Ishikawa (cell line): Measurements from ENCODE around the gene FAM222A.

ENCODE experiments used
- CEBPB ChIP-seq: IDR thresholded peaks from 2 replicates; pipeline ENCODE4 v1.6.1; 2012
- CREB1 ChIP-seq: IDR thresholded peaks from 2 replicates; pipeline ENCODE4 v1.6.1; 2012; ENCODE audit warnings: low read depth
- EGR1 ChIP-seq: IDR thresholded peaks from 2 replicates; pipeline ENCODE4 v1.6.1; 2012
- EP300 ChIP-seq: IDR thresholded peaks from 2 replicates; pipeline ENCODE4 v1.6.1; 2012; ENCODE audit warnings: borderline replicate concordance
- FOXM1 ChIP-seq: IDR thresholded peaks from 2 replicates; pipeline ENCODE4 v1.6.1; 2012; ENCODE audit warnings: low read depth, borderline replicate concordance
- MAX ChIP-seq: IDR thresholded peaks from 2 replicates; pipeline ENCODE4 v1.6.1; 2012
- NFIC ChIP-seq: IDR thresholded peaks from 2 replicates; pipeline ENCODE4 v1.6.1; 2012
- RAD21 ChIP-seq: IDR thresholded peaks from 2 replicates; pipeline ENCODE4 v1.6.1; 2012; ENCODE audit warnings: low read depth
- REST ChIP-seq: IDR thresholded peaks from 2 replicates; pipeline ENCODE4 v1.6.1; 2012; ENCODE audit warnings: low read depth, mild to moderate bottlenecking
- TAF1 ChIP-seq: IDR thresholded peaks from 2 replicates; pipeline ENCODE4 v1.6.1; 2012; ENCODE audit warnings: low read depth, mild to moderate bottlenecking
- TCF12 ChIP-seq: IDR thresholded peaks from 2 replicates; pipeline ENCODE4 v1.6.1; 2012; ENCODE audit warnings: low read depth
- TEAD4 ChIP-seq: IDR thresholded peaks from 2 replicates; pipeline ENCODE4 v1.6.1; 2012
- USF1 ChIP-seq: IDR thresholded peaks from 2 replicates; pipeline ENCODE4 v1.6.1; 2012
- YY1 ChIP-seq: IDR thresholded peaks from 2 replicates; pipeline ENCODE4 v1.6.1; 2012; ENCODE audit warnings: low read depth
- ZBTB7A ChIP-seq: IDR thresholded peaks from 2 replicates; pipeline ENCODE4 v1.6.1; 2012; ENCODE audit warnings: low read depth

The FAM222A gene

GRCh38 chr12:109770104-109770860 is 56.7 kb downstream of the FAM222A start:
- TF ChIP-seq NFIC (no peak), TEAD4 (no peak), ZBTB7A (no peak), FOXM1 (no peak), TAF1 (no peak), EP300 (no peak), CEBPB (no peak), CREB1 (no peak)

GRCh38 chr12:109770861-109771670 is 57.4 kb downstream of the FAM222A start:
- TF ChIP-seq USF1 (no peak), TEAD4 (no peak), NFIC (no peak), REST (no peak), EGR1 (no peak), RAD21 (no peak), CEBPB (no peak), TAF1 (no peak), CREB1 (no peak), MAX (no peak), EP300 (no peak), YY1 (no peak), FOXM1 (no peak), ZBTB7A (no peak), TCF12 (no peak)

GRCh38 chr12:109771746-109772621 is 58.4 kb downstream of the FAM222A start:
- TF ChIP-seq TEAD4 = no peak
- TF ChIP-seq RAD21 = peak; percentile 32; the same call in 1 of the 2 replicates

GRCh38 chr12:109772622-109773321 is 59.1 kb downstream of the FAM222A start:
- TF ChIP-seq REST (peak; percentile 62; the same call in 1 of the 2 replicates), TAF1 (no peak)

- TF ChIP-seq TEAD4 (no peak), CREB1 (no peak), REST (no peak), MAX (peak; percentile 96), NFIC (no peak), ZBTB7A (no peak), EGR1 (no peak), EP300 (no peak), TAF1 (no peak), YY1 (no peak), USF1 (peak; percentile 41; the same call in 1 of the 2 replicates), TCF12 (no peak), FOXM1 (no peak), CEBPB (no peak)
These were observed 59.9 kb downstream of the FAM222A start for GRCh38 chr12:109773384-109774011.
